ENCODE data around the gene TNFAIP3.

GRCh38 chr6:137832110-137832509 lies 34.9 kb upstream of the TNFAIP3 start:
- no peak for TF ChIP-seq POLR2A (IDR thresholded peaks at IDR 0.05)
- TF ChIP-seq, protein P1, sequence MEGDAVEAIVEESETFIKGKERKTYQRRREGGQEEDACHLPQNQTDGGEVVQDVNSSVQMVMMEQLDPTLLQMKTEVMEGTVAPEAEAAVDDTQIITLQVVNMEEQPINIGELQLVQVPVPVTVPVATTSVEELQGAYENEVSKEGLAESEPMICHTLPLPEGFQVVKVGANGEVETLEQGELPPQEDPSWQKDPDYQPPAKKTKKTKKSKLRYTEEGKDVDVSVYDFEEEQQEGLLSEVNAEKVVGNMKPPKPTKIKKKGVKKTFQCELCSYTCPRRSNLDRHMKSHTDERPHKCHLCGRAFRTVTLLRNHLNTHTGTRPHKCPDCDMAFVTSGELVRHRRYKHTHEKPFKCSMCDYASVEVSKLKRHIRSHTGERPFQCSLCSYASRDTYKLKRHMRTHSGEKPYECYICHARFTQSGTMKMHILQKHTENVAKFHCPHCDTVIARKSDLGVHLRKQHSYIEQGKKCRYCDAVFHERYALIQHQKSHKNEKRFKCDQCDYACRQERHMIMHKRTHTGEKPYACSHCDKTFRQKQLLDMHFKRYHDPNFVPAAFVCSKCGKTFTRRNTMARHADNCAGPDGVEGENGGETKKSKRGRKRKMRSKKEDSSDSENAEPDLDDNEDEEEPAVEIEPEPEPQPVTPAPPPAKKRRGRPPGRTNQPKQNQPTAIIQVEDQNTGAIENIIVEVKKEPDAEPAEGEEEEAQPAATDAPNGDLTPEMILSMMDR (IDR thresholded peaks at IDR 0.05): no peak
- no peak for TF ChIP-seq POLR2AphosphoS5 (IDR thresholded peaks at IDR 0.05)
